ENCODE results near the gene PUM1. TPM values are rescaled to one million over a fixed set of nuclear protein-coding genes. Genes with fewer than 3 reads are reported as not detected.

Gene PUM1
- total and polyA plus RNA-seq, 2 donors: 35.4 to 36.3 TPM

DNA sequence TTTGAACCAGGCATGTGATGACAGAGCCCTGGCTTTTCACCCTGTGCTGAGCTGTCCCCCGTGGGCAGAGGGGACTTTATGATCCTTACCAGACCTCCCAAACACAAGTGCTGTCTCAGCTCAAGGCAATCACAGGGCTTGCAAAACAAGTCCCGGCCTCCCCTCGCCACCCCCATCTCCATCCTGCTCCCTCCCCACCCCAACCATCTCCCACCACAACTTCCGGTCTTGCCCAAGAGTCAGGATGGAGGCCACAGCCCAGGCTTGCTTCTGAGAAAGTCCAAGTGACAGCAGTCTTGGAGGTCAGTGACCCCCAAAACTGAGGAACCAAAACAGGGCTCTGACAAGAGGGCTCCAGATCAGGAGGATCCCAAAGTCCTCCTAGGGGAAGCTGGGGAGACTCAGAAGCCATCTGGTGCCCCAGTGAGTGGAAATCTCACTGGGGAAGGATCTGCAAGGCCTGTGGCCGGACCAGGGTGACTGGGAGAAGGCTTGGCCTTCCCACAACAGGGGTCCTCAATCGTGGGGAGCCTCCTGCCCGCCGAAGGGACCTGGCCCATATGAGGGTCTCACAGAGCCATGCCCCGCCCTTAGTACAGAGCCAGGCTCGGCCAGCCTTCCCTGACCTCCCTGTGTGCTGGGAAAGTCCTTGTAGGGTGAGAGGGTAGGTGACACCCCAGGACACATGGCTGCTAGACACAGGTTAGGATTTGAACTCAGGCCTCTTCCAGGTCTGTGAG lies 152.4 kb downstream of the PUM1 start:
- Histone ChIP-seq H3K4me3 (ENCODE audit: low read length in 2 of 2) (no peak overlapping the region), H3K36me3 (ENCODE audit: control insufficient read depth in 2 of 2, insufficient read depth in 2 of 2, low read length in 1 of 2) (no peaks in the 10 kb centered on the region), H3K9me3 (ENCODE audit: control insufficient read depth in 2 of 2, insufficient read depth in 1 of 2, low read length in 1 of 2) (no peaks in the 10 kb centered on the region), H3K27ac (ENCODE audit: low read depth in 1 of 2, low read length in 1 of 2) (no peak overlapping the region), H3K27me3 (ENCODE audit: control insufficient read depth in 2 of 2, insufficient read depth in 1 of 2, low read length in 1 of 2) (peaks cover 20 to 34% of the 10 kb centered on the region in 2 donors), H3K4me1 (ENCODE audit: control insufficient read depth in 2 of 2, insufficient read depth in 2 of 2, low read length in 2 of 2) (peaks cover 0 to 9% of the 10 kb centered on the region in 2 donors)
- no peak for DNase-seq (ENCODE audit: low read depth in 6 of 9, low spot score in 9 of 9)
- WGBS: 79% methylated on average over 10 of the region's 10 CpGs

DNA sequence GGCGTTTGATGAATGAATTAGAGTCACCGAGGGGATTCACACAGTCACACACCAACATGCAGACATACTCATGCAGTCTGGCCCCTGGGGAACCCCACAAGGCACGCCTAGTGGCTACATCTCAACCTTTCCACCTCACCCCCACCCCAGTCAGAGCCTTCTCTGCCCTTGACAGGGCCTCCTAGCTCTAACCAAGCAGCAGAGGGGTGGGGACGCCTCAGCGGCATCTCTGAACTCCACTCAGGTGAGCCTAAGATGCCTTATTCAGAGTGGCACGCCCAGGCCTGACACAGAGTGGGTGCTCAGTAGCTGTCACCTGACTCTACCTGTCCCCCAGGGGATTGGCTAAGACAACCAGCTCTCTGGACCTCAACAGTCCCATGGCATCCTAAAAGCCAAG lies 153.3 kb downstream of the PUM1 start:
- DNase-seq (ENCODE audit: low read depth in 6 of 9, low spot score in 9 of 9): no peak
- 95% methylated on average over 6 of the region's 6 CpGs for WGBS
- no peaks in the 10 kb centered on the region for H3K9me3 ChIP-seq (ENCODE audit: control insufficient read depth in 2 of 2, insufficient read depth in 1 of 2, low read length in 1 of 2)
- no peak overlapping the region for H3K4me3 ChIP-seq (ENCODE audit: low read length in 2 of 2)
- H3K4me1 ChIP-seq (ENCODE audit: control insufficient read depth in 2 of 2, insufficient read depth in 2 of 2, low read length in 2 of 2): peaks cover 0 to 11% of the 10 kb centered on the region in 2 donors
- peaks cover 29 to 42% of the 10 kb centered on the region in 2 donors for H3K27me3 ChIP-seq (ENCODE audit: control insufficient read depth in 2 of 2, insufficient read depth in 1 of 2, low read length in 1 of 2)
- no peak overlapping the region for H3K27ac ChIP-seq (ENCODE audit: low read depth in 1 of 2, low read length in 1 of 2)
- no peaks in the 10 kb centered on the region for H3K36me3 ChIP-seq (ENCODE audit: control insufficient read depth in 2 of 2, insufficient read depth in 2 of 2, low read length in 1 of 2)

DNA sequence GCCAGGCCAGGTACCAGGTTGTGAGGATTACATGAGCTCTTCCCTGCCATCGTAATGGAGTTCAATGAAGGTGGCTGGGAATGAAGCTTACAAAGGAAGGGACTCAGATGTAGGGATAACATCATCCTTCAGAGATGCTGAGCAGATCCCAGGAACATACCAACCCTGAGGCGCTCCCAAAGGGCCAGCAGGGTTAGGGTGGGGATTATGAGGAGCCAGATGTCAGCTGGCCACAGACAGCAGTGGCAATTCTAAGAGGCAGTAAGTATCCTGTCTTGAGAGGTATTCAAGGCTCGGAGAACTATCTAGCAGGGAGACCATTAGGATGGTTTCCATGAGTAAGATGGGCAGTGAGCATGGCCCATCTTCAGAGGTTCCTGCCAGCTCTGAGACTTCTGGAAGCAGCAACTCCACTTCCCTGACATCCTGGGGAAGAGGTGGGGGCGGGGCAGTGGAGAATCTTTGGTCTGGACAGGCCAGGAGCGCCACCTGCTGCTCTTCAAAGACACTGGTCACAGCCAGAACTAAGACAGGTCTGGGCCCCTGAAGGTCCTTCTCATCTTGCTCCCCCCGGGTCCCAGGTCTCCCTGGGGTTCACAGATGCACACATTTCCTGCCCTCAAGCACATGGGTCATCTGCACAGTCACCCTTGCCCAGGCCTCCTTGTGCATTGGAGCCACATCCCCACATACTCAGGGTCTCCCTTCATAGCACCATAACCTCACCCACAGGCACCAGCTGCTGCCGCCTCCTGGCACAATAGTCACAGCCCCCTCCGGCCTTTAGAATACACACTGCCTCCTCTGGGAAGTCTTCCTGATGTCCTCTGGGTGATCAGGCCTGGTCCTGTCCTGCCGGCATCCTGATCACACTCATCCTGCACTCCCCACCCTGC lies 154.2 kb downstream of the PUM1 start:
- Histone ChIP-seq H3K4me1 (ENCODE audit: control insufficient read depth in 2 of 2, insufficient read depth in 2 of 2, low read length in 2 of 2) (peaks cover 0 to 11% of the 10 kb centered on the region in 2 donors), H3K4me3 (ENCODE audit: low read length in 2 of 2) (no peak overlapping the region), H3K36me3 (ENCODE audit: control insufficient read depth in 2 of 2, insufficient read depth in 2 of 2, low read length in 1 of 2) (no peaks in the 10 kb centered on the region), H3K9me3 (ENCODE audit: control insufficient read depth in 2 of 2, insufficient read depth in 1 of 2, low read length in 1 of 2) (no peaks in the 10 kb centered on the region), H3K27ac (ENCODE audit: low read depth in 1 of 2, low read length in 1 of 2) (no peak overlapping the region), H3K27me3 (ENCODE audit: control insufficient read depth in 2 of 2, insufficient read depth in 1 of 2, low read length in 1 of 2) (peaks cover 38 to 52% of the 10 kb centered on the region in 2 donors)
- 52% methylated on average over 9 of the region's 9 CpGs for WGBS
- peak in 2 of 9 donors; percentile 17 to 28 for DNase-seq (ENCODE audit: low read depth in 6 of 9, low spot score in 9 of 9)

DNA sequence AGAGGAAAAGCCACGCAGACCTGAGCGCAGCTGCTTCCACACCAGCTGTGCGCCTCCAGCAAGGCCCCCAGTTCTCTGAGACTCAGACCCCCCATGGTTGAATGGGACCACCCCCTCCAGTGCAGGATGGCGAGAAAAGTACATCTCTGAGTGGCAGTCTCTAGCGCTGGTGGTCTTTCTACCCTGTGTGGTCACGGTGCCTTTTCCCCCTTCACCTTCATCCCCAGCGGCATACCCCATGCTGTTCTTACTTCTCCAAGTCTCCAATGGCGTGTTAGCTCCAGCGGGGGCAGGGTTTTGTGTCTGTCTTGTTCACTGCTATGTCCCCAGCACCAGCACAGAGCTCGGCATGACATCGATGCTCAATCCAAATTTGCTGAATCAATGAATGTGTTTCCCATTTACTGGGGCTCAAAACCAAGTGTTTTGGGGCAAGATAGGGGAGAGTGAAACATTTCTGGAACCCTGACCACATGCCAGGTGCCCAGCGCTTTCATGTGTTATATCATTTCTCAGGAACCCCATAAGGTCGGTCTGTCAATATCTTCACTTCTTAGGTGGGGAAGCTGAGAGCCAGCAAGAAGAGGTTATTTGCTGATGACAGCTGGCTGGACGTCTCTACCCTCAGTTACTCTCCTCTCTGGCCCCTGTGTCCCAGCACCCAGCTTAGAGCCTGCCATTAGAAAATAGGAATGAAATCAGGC lies 156.0 kb downstream of the PUM1 start:
- peaks cover 42 to 66% of the 10 kb centered on the region in 2 donors for H3K27me3 ChIP-seq (ENCODE audit: control insufficient read depth in 2 of 2, insufficient read depth in 1 of 2, low read length in 1 of 2)
- no peaks in the 10 kb centered on the region for H3K9me3 ChIP-seq (ENCODE audit: control insufficient read depth in 2 of 2, insufficient read depth in 1 of 2, low read length in 1 of 2)
- H3K4me3 ChIP-seq (ENCODE audit: low read length in 2 of 2): no peak overlapping the region
- no peak for DNase-seq (ENCODE audit: low read depth in 6 of 9, low spot score in 9 of 9)
- 46% methylated on average over 14 of the region's 14 CpGs for WGBS
- peaks cover 0 to 11% of the 10 kb centered on the region in 2 donors for H3K4me1 ChIP-seq (ENCODE audit: control insufficient read depth in 2 of 2, insufficient read depth in 2 of 2, low read length in 2 of 2)
- H3K36me3 ChIP-seq (ENCODE audit: control insufficient read depth in 2 of 2, insufficient read depth in 2 of 2, low read length in 1 of 2): no peaks in the 10 kb centered on the region
- H3K27ac ChIP-seq (ENCODE audit: low read depth in 1 of 2, low read length in 1 of 2): no peak overlapping the region

DNA sequence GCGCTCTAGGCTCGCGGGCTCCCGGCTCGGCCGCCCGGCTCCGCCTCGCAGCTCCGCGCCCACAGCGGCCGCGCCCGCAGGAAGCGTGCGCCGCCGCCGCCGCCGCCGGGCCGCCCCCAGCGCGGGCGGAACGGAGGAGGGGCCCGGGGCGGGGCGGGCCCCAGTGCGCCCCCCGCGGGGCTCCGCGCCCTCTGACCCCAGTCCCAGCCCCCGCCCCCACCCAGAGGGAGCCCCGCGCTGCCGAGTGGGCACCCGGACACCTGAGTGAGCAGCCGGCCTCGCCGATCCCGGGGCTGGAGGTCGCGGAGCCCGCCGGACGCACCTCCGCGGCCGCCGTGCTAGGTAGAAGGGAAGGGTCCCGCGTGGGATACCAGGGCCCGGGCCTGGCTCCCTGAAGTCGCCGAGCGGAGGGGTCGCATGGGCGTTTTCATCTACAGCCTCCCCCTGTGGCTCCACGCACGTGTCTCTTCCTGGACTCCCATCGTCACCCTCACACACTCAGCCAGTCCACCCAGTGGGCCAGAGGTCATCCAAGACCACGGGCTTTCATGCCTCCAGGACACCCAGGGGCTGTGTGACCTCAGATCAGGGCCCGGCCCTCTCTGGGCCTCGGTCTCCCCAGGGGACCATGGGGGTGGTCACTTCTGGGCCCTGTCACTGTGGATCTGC lies 156.7 kb downstream of the PUM1 start, which contains the start of gene SDC3:
SDC3 (minus strand) TSS at position 63 of the 669 bp plus-strand sequence. CDS start 172 bp downstream, outside the sequence.
- Histone ChIP-seq H3K4me3 (ENCODE audit: low read length in 2 of 2) (peak within 1 kb of the TSS in 1 of 2 donors; percentile 52), H3K27ac (ENCODE audit: low read depth in 1 of 2, low read length in 1 of 2) (peak within 1 kb of the TSS in 1 of 2 donors; percentile 11), H3K36me3 (ENCODE audit: control insufficient read depth in 2 of 2, insufficient read depth in 2 of 2, low read length in 1 of 2) (no peaks in the 10 kb centered on the region), H3K4me1 (ENCODE audit: control insufficient read depth in 2 of 2, insufficient read depth in 2 of 2, low read length in 2 of 2) (peaks cover 0 to 11% of the 10 kb centered on the region in 2 donors), H3K27me3 (ENCODE audit: control insufficient read depth in 2 of 2, insufficient read depth in 1 of 2, low read length in 1 of 2) (peaks cover 42 to 73% of the 10 kb centered on the region in 2 donors), H3K9me3 (ENCODE audit: control insufficient read depth in 2 of 2, insufficient read depth in 1 of 2, low read length in 1 of 2) (no peaks in the 10 kb centered on the region)
- WGBS: 3% methylated on average over 68 of the region's 68 CpGs
- DNase-seq (ENCODE audit: low read depth in 6 of 9, low spot score in 9 of 9): no peak

DNA sequence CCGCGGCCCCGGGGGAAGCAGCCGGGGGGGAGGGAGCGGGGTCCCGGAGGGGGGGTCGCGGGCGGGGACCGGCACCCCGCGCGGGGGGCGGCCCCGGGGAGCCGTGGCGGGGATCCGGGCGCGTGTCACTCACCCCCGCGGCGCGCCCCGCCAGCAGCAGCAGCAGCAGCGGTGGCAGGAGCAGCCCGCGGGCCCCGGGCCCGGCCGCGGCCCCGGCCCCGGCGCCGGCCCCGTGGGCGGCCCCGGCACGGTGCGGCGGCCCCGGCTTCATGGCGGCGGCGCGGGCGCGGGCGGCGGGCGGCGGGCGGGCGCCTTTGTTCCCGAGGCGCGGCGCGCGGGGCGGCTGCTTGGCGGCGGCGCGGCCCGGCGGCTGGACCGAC lies 157.2 kb downstream of the PUM1 start:
- H3K4me3 ChIP-seq (ENCODE audit: low read length in 2 of 2): peak overlapping the region in 1 of 2 donors; percentile 52
- no peaks in the 10 kb centered on the region for H3K36me3 ChIP-seq (ENCODE audit: control insufficient read depth in 2 of 2, insufficient read depth in 2 of 2, low read length in 1 of 2)
- DNase-seq (ENCODE audit: low read depth in 6 of 9, low spot score in 9 of 9): no peak
- H3K9me3 ChIP-seq (ENCODE audit: control insufficient read depth in 2 of 2, insufficient read depth in 1 of 2, low read length in 1 of 2): no peaks in the 10 kb centered on the region
- H3K27me3 ChIP-seq (ENCODE audit: control insufficient read depth in 2 of 2, insufficient read depth in 1 of 2, low read length in 1 of 2): peaks cover 42 to 78% of the 10 kb centered on the region in 2 donors
- H3K27ac ChIP-seq (ENCODE audit: low read depth in 1 of 2, low read length in 1 of 2): no peak overlapping the region
- WGBS: 1% methylated on average over 69 of the region's 69 CpGs
- peaks cover 0 to 11% of the 10 kb centered on the region in 2 donors for H3K4me1 ChIP-seq (ENCODE audit: control insufficient read depth in 2 of 2, insufficient read depth in 2 of 2, low read length in 2 of 2)

DNA sequence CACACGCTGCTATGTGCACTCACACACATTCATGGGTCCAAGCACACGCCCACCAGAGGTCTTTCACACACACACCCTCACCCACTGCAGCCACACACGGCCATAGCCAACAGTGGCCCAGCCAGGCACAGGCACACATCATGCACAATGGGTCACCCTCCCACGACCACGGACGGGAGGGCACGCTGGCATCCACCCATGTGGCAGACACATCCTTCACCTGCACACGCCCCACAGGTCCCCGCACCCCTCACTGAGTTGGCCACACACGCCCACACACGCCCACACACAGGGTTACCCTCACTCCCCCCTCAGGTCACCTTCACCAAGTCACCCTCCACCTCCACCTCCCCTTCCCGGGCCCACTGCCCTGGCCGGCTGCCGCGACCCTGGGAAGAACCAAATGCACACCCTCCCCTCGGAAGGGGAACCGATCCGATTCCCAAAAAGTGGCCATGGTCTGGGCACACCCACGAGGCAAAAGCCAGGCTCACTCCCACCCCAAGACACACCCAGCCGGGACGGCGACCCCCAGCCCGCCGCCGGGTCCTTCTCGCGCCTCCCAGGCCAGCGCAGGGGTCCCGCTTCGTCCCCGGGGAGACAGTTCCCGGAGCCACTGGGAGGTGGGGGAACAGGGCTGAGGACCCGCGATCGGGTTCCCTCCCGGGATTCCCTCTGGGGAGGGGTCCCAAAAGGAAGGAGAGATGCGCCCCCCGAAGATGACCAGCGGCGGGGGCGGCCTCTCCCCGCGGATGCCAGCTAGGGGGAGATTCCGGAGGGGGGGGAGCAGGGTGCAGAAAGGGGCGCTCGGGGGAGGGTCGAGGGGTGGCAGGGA lies 157.8 kb downstream of the PUM1 start:
- H3K27ac ChIP-seq (ENCODE audit: low read depth in 1 of 2, low read length in 1 of 2): no peak overlapping the region
- H3K4me3 ChIP-seq (ENCODE audit: low read length in 2 of 2): peak overlapping the region in 1 of 2 donors; percentile 52
- 15% methylated on average over 47 of the region's 47 CpGs for WGBS
- H3K36me3 ChIP-seq (ENCODE audit: control insufficient read depth in 2 of 2, insufficient read depth in 2 of 2, low read length in 1 of 2): no peaks in the 10 kb centered on the region
- H3K9me3 ChIP-seq (ENCODE audit: control insufficient read depth in 2 of 2, insufficient read depth in 1 of 2, low read length in 1 of 2): no peaks in the 10 kb centered on the region
- DNase-seq (ENCODE audit: low read depth in 6 of 9, low spot score in 9 of 9): no peak
- H3K4me1 ChIP-seq (ENCODE audit: control insufficient read depth in 2 of 2, insufficient read depth in 2 of 2, low read length in 2 of 2): peaks cover 0 to 11% of the 10 kb centered on the region in 2 donors
- peaks cover 42 to 84% of the 10 kb centered on the region in 2 donors for H3K27me3 ChIP-seq (ENCODE audit: control insufficient read depth in 2 of 2, insufficient read depth in 1 of 2, low read length in 1 of 2)

All from thymus (tissue), 11 donors.